ENCODE data around the gene MT1A.

DNA sequence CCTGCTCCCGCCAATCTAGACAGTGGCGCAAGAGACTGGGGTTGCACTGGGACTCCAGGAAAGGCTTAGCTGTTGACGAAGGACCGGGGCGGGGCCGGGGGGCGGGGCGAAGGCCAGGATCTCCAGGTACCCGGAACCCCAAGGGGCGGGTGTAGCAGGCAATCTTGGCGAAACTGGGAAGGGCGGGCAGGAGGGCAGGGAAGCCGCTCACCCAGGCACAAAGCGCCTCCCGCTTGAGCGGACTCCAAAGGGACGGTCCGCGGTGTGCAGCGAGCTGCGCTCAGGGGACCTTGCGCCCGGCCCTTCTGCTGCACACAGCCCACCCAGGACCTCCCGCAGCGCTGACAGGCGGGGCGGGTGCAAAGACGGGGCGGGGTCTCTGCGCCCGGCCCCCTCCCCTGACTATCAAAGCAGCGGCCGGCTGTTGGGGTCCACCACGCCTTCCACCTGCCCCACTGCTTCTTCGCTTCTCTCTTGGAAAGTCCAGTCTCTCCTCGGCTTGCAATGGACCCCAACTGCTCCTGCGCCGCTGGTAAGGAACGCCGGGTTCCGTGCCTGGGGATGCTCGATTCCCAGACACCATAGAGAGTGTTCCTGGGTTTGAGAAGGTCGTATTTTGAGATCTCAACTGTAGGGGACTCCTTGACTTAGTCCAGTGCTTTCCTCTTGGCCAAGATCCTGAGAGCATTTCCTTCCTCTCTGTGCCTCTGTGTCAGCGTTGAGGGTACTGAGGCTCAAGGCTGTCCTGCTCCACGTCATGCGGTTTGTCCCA lies 19.3 kb downstream of the MT1A start, which contains the start of gene MT1F:
- TF ChIP-seq EZH2 (IDR thresholded peaks at IDR 0.05; ENCODE audit: low read depth) = no peak
- TF ChIP-seq, protein P1, sequence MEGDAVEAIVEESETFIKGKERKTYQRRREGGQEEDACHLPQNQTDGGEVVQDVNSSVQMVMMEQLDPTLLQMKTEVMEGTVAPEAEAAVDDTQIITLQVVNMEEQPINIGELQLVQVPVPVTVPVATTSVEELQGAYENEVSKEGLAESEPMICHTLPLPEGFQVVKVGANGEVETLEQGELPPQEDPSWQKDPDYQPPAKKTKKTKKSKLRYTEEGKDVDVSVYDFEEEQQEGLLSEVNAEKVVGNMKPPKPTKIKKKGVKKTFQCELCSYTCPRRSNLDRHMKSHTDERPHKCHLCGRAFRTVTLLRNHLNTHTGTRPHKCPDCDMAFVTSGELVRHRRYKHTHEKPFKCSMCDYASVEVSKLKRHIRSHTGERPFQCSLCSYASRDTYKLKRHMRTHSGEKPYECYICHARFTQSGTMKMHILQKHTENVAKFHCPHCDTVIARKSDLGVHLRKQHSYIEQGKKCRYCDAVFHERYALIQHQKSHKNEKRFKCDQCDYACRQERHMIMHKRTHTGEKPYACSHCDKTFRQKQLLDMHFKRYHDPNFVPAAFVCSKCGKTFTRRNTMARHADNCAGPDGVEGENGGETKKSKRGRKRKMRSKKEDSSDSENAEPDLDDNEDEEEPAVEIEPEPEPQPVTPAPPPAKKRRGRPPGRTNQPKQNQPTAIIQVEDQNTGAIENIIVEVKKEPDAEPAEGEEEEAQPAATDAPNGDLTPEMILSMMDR (conservative IDR thresholded peaks at IDR 0.05) = no peak

All from PC-9 (cell line).